Fibroblast of lung (primary cell): ENCODE results near the gene ZFYVE28. TPM values are rescaled to one million over a fixed set of nuclear protein-coding genes. Genes with fewer than 3 reads are reported as not detected.

ENCODE experiments used
- DNase-seq, 2 donors: peaks; one replicate each; pipeline versions ENCODE4 v3.0.0 to v3.0.0-alpha.2; 2010; ENCODE audit warnings: low read depth in 2 of 2
- H2AFZ ChIP-seq: 2 replicates; pipeline ENCODE4 v1.5.1; 2012; ENCODE audit warnings: low read length, control low read depth, inconsistent platforms
- H3K27ac ChIP-seq: 2 replicates; pipeline ENCODE4 v1.5.1; 2011; ENCODE audit warnings: low read length, control low read depth; ENCODE audit not compliant: insufficient read depth
- H3K27me3 ChIP-seq: 2 replicates; pipeline ENCODE4 v1.5.1; 2011; ENCODE audit warnings: mild to moderate bottlenecking, low read length; ENCODE audit not compliant: control insufficient read depth, insufficient read depth
- H3K36me3 ChIP-seq: 2 replicates; pipeline ENCODE4 v1.5.1; 2011; ENCODE audit warnings: low read length; ENCODE audit not compliant: control insufficient read depth, insufficient read depth
- H3K4me1 ChIP-seq: 2 replicates; pipeline ENCODE4 v1.5.1; 2011; ENCODE audit warnings: low read length; ENCODE audit not compliant: control insufficient read depth, insufficient read depth; ENCODE audit errors: extremely low read depth
- H3K4me2 ChIP-seq: 2 replicates; pipeline ENCODE4 v1.5.1; 2011; ENCODE audit warnings: low read length, control low read depth; ENCODE audit not compliant: insufficient read depth; ENCODE audit errors: extremely low read depth
- H3K4me3 ChIP-seq, 4 experiments: fragments of 200-600 bp in 1 of 4; sonication (generic) in 1 of 4; replicated peaks in 1 of 4; 2 replicates each; pipeline ENCODE4 v1.5.1; 2011 to 2016; ENCODE audit warnings: low read length in 4 of 4, low read depth in 3 of 4, mild to moderate bottlenecking in 3 of 4, control low read depth in 2 of 4, inconsistent platforms in 1 of 4, mixed read lengths in 1 of 4; ENCODE audit not compliant: insufficient read depth in 1 of 4; ENCODE audit errors: control extremely low read depth in 1 of 4
- H3K79me2 ChIP-seq: 2 replicates; pipeline ENCODE4 v1.5.1; 2012; ENCODE audit warnings: mild to moderate bottlenecking, low read length, inconsistent platforms; ENCODE audit not compliant: control insufficient read depth, insufficient read depth
- H3K9ac ChIP-seq: 2 replicates; pipeline ENCODE4 v1.5.1; 2011; ENCODE audit warnings: mild to moderate bottlenecking, low read length, control low read depth; ENCODE audit not compliant: insufficient read depth
- H3K9me3 ChIP-seq: 2 replicates; pipeline ENCODE4 v1.5.1; 2012; ENCODE audit warnings: low read depth, low read length; ENCODE audit not compliant: control insufficient read depth, insufficient read depth
- H4K20me1 ChIP-seq: 2 replicates; pipeline ENCODE4 v1.5.1; 2011; ENCODE audit warnings: low read length; ENCODE audit not compliant: control insufficient read depth, insufficient read depth; ENCODE audit errors: extremely low read depth
- CTCF ChIP-seq, 2 donors: IDR thresholded peaks in 1 of 2; conservative IDR thresholded peaks in 1 of 2; 1 replicate in 1 of 2; 2 replicates in 1 of 2; pipeline ENCODE4 v1.5.1; 2011 to 2012; ENCODE audit warnings: low read length in 2 of 2, control low read depth in 1 of 2, inconsistent platforms in 1 of 2, low read depth in 1 of 2, mild to moderate bottlenecking in 1 of 2
- EZH2 ChIP-seq: IDR thresholded peaks from 2 replicates; pipeline ENCODE4 v1.5.1; 2012; ENCODE audit warnings: low read length, control low read depth, mild to moderate bottlenecking; ENCODE audit errors: missing control alignments
- polyA plus RNA-seq, 2 donors: library from polyadenylated mRNA; depleted of rRNA in 1 of 2; stranded (reverse) in 1 of 2; unstranded in 1 of 2; fragments of >200 nt; gene quantifications; 2 replicates each; pipeline ENCODE4 v1.2.1, GENCODE V29; 2011 to 2012; ENCODE audit warnings: missing spikeins in 1 of 2
- total RNA-seq: library from RNA; depleted of rRNA; stranded (reverse); fragments of >200 nt; gene quantifications from 2 replicates; pipeline ENCODE4 v1.2.1, GENCODE V29; 2014

ZFYVE28 gene
- total and polyA plus RNA-seq, 2 donors (not counting 1 experiment from before 2014, with no cell fraction given) = 2.4 to 11.6 TPM

- Histone ChIP-seq H3K4me3 (no peak overlapping the region), H3K27ac (no peak overlapping the region), H3K9me3 (no peaks in the 10 kb centered on the region), H3K79me2 (no peaks in the 10 kb centered on the region), H2AFZ (no peak overlapping the region), H3K4me1 (no peaks in the 10 kb centered on the region), H3K4me2 (no peak overlapping the region), H3K36me3 (no peaks in the 10 kb centered on the region), H3K27me3 (no peaks in the 10 kb centered on the region), H4K20me1 (no peaks in the 10 kb centered on the region), H3K9ac (no peak overlapping the region)
- TF ChIP-seq CTCF (conservative IDR thresholded peaks at IDR 0.05 in 1 of 2, IDR thresholded peaks at IDR 0.05 in 1 of 2; ENCODE audit: low read depth in 1 of 2, low read length in 2 of 2) = no peak
- TF ChIP-seq EZH2 = no peak
- no peak for DNase-seq
Observed at GRCh38 chr4:2300431-2301224, 117.8 kb downstream of the ZFYVE28 start.

GRCh38 chr4:2299794-2300193 lies 118.7 kb downstream of the ZFYVE28 start:
- H3K9me3 ChIP-seq = no peaks in the 10 kb centered on the region
- no peaks in the 10 kb centered on the region for H3K27me3 ChIP-seq
- TF ChIP-seq CTCF (conservative IDR thresholded peaks at IDR 0.05 in 1 of 2, IDR thresholded peaks at IDR 0.05 in 1 of 2; ENCODE audit: low read depth in 1 of 2, low read length in 2 of 2) (no peak), EZH2 (no peak)
- no peaks in the 10 kb centered on the region for H3K79me2 ChIP-seq
- H3K4me3 ChIP-seq = no peak overlapping the region
- H3K9ac ChIP-seq = no peak overlapping the region
- no peaks in the 10 kb centered on the region for H3K36me3 ChIP-seq
- no peak overlapping the region for H3K27ac ChIP-seq
- H2AFZ ChIP-seq = no peak overlapping the region
- H4K20me1 ChIP-seq = no peaks in the 10 kb centered on the region
- no peaks in the 10 kb centered on the region for H3K4me1 ChIP-seq
- DNase-seq = no peak
- no peak overlapping the region for H3K4me2 ChIP-seq

- H3K36me3 ChIP-seq = no peaks in the 10 kb centered on the region
- H3K27me3 ChIP-seq = no peaks in the 10 kb centered on the region
- H3K4me1 ChIP-seq = no peaks in the 10 kb centered on the region
- H3K4me2 ChIP-seq = no peak overlapping the region
- H3K79me2 ChIP-seq = no peaks in the 10 kb centered on the region
- H3K27ac ChIP-seq = no peak overlapping the region
- TF ChIP-seq CTCF (conservative IDR thresholded peaks at IDR 0.05 in 1 of 2, IDR thresholded peaks at IDR 0.05 in 1 of 2; ENCODE audit: low read depth in 1 of 2, low read length in 2 of 2) (no peak), EZH2 (no peak)
- H3K9ac ChIP-seq = no peak overlapping the region
- no peaks in the 10 kb centered on the region for H3K9me3 ChIP-seq
- DNase-seq = no peak
- H3K4me3 ChIP-seq = no peak overlapping the region
- no peak overlapping the region for H2AFZ ChIP-seq
- H4K20me1 ChIP-seq = no peaks in the 10 kb centered on the region
Observed at GRCh38 chr4:2298532-2298991, 119.9 kb downstream of the ZFYVE28 start.
